Memory B cell (primary cell): Measurements from ENCODE around the gene VPS45.
"Not testable (repeated sequence)": the region's sequence is repeated elsewhere in the genome, so short reads cannot be mapped to it uniquely, and the experiment has no call there.

Experiments used
- ATAC-seq: fragments of 150-1000 bp; cut with Tn5 transposase; 2 replicates; pipeline ENCODE4 v1.10.0; 2021; ENCODE audit warnings: low read depth, mild to moderate bottlenecking, moderate library complexity
- DNase-seq, 2 donors: peaks; one replicate each; pipeline ENCODE4 v3.0.0; 2022; ENCODE audit warnings: low spot score in 2 of 2
- H3K27ac Mint-ChIP-seq: one replicate; pipeline ENCODE4 v1.8.0; 2022; ENCODE audit warnings: mild to moderate bottlenecking, moderate library complexity, mixed read lengths
- H3K27me3 Mint-ChIP-seq: one replicate; pipeline ENCODE4 v1.8.0; 2022; ENCODE audit warnings: mixed read lengths
- H3K36me3 Mint-ChIP-seq: one replicate; pipeline ENCODE4 v1.8.0; 2022; ENCODE audit warnings: mild to moderate bottlenecking, mixed read lengths
- H3K4me1 Mint-ChIP-seq: one replicate; pipeline ENCODE4 v1.8.0; 2022; ENCODE audit warnings: mixed read lengths
- H3K4me3 Mint-ChIP-seq: one replicate; pipeline ENCODE4 v1.8.0; 2022; ENCODE audit warnings: mild to moderate bottlenecking, moderate library complexity, mixed read lengths
- H3K9me3 Mint-ChIP-seq: one replicate; pipeline ENCODE4 v1.8.0; 2022; ENCODE audit warnings: mixed read lengths

Gene VPS45

GRCh38 chr1:150185481-150185880 is 117.9 kb downstream of the VPS45 start:
- DNase-seq (no peak), ATAC-seq (no peak)
- Mint-ChIP-seq H3K27me3 (no peaks in the 10 kb centered on the region), H3K4me1 (peaks cover 7% of the 10 kb centered on the region), H3K36me3 (peaks cover 3% of the 10 kb centered on the region), H3K27ac (peak overlapping the region; percentile 50), H3K9me3 (no peaks in the 10 kb centered on the region), H3K4me3 (no peak overlapping the region)

GRCh38 chr1:150186438-150186788 is 118.8 kb downstream of the VPS45 start:
- H3K4me1 Mint-ChIP-seq, H3K9me3 Mint-ChIP-seq, H3K27me3 Mint-ChIP-seq, DNase-seq, ATAC-seq, H3K36me3 Mint-ChIP-seq: not testable (repeated sequence)
- Mint-ChIP-seq H3K27ac (peak overlapping the region; percentile 84), H3K4me3 (peak overlapping the region; percentile 71)

DNA sequence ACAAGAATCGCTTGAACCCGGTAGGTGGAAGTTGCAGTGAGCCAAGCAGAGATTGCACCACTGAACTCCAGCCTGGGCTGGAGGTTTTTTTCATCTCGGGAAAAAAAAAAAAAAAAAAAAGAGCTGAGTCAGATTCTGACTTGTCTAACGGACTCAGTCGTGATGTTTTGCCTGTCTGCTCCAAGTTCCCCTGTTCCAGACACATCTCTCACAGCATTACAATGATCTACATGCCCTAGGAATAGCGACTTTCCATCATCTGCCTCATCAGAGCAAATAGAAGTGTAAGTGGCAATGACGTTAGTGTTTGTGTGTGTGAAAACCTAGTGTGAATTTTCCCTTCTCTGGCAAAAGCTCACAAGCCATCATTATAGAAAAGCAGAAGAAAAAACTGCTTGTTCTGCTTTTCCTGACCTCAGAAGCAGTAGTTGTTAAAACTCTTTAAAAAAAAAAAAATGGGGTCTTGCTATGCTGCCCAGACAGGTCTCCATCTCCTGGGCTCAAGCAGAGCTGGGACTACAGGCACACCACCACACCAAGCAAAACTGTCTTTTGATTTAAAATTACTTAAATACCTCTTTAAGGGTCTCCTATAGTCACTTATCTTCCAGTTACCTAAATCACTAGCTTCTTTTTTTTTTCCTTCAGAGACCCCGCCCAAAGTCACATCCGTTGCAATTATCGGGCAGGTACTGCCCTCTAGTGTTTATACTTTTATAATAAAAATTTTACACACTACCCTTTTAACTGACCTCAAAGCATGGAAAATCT is 119.4 kb downstream of the VPS45 start:
- no peaks in the 10 kb centered on the region for H3K9me3 Mint-ChIP-seq
- H3K27ac Mint-ChIP-seq = peak overlapping the region; percentile 84
- H3K4me1 Mint-ChIP-seq = peaks cover 7% of the 10 kb centered on the region
- DNase-seq = peak; percentile 61 to 68
- peak; percentile 87 for ATAC-seq
- H3K27me3 Mint-ChIP-seq = no peaks in the 10 kb centered on the region
- H3K4me3 Mint-ChIP-seq = peak overlapping the region; percentile 71
- H3K36me3 Mint-ChIP-seq = peaks cover 2% of the 10 kb centered on the region

DNA sequence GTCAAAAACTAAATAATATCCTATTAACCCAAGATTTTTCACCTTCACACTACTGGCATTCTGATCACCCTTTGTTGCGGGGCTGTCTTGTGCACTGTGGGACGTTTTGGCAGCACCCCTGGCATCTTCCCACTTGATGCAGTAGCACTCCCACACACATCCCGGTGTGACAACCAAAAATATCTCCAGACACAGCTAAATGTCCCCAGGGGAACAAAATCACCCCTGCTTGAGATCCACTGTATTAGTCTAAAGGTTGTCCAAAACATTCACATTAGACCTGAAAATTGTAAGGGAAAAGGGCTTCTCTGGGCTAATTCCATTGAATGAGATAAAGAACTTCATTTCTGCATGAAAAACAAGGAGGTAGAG is 120.0 kb downstream of the VPS45 start:
- H3K27ac Mint-ChIP-seq = peak overlapping the region; percentile 84

DNA sequence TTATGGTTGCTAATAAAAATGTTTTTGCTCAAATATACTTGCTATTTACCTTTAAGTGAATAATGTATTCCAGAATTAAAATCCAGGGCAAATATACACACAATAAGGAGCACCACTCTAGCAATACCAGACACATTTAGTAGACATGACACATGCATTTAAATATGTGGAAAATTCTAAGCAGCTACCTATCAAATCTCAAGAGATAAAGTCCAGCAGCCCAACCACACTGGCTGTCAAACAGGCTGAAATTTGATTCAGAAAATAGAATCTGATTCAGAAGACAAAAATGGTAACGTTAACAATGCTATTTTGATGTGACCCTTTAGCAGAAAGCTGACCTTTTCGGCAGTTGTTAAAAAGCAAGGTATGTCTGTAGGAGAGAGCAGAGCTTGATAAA is 124.4 kb downstream of the VPS45 start:
- H3K27me3 Mint-ChIP-seq = peaks cover 5% of the 10 kb centered on the region
- peaks cover 5% of the 10 kb centered on the region for H3K4me1 Mint-ChIP-seq
- H3K4me3 Mint-ChIP-seq = no peak overlapping the region
- ATAC-seq (no peak), DNase-seq (no peak)
- no peak overlapping the region for H3K27ac Mint-ChIP-seq
- H3K9me3 Mint-ChIP-seq = no peaks in the 10 kb centered on the region
- peaks cover 2% of the 10 kb centered on the region for H3K36me3 Mint-ChIP-seq

More for the DNA sequence above, 120.0 kb downstream of the VPS45 start:
- Mint-ChIP-seq H3K4me3 (no peak overlapping the region), H3K36me3 (peaks cover 2% of the 10 kb centered on the region), H3K9me3 (no peaks in the 10 kb centered on the region), H3K4me1 (peaks cover 7% of the 10 kb centered on the region), H3K27me3 (no peaks in the 10 kb centered on the region)
- DNase-seq = no peak
- peak; percentile 9 for ATAC-seq

DNA sequence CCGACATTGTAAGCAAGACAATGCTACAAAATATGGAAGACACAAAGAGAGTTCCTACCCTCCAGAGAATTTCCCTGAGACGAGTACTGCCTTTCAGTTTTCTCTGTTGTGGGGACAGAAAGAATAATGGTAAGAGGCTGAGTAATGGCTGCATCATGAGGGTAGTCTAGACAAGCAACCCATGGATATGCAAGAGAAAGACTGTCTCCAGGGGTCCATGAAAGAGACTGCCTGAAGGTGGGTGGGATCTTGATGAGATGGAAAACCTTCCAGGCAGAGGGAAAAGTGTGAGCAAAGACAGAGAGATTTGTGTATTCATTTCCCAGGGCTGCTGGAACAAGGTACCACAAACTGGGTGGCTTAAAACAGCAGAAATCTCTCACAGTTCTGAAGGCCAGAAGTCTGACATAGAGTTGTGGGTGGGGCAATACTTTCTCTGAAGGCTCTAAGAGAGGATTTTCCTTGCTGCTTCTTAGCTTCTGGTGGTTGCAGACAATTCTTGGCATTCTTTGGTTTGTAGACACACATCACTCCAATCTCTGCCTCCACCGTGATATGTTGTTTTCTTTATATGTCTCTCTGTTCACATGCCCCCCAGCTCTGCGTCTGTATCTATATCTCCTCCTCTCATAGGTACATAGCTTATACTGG is 126.9 kb downstream of the VPS45 start:
- H3K27ac Mint-ChIP-seq = no peak overlapping the region

More for the DNA sequence above, 126.9 kb downstream of the VPS45 start:
- ATAC-seq = no peak
- Mint-ChIP-seq H3K36me3 (peaks cover 2% of the 10 kb centered on the region), H3K4me1 (no peaks in the 10 kb centered on the region), H3K4me3 (no peak overlapping the region), H3K27me3 (peaks cover 5% of the 10 kb centered on the region), H3K9me3 (no peaks in the 10 kb centered on the region)
- no peak for DNase-seq
